GM12892 (cell line): ENCODE data around the gene NFASC.

ENCODE experiments used
- POLR2A ChIP-seq: IDR thresholded peaks from 2 replicates; pipeline ENCODE4 v1.6.1; 2011; ENCODE audit warnings: low read depth, low read length, control low read depth
- POLR2AphosphoS5 ChIP-seq: IDR thresholded peaks from 2 replicates; pipeline ENCODE4 v1.6.1; 2011; ENCODE audit warnings: low read depth, low read length, control low read depth
- TAF1 ChIP-seq: IDR thresholded peaks from 2 replicates; pipeline ENCODE4 v1.6.1; 2011; ENCODE audit warnings: low read depth, mild to moderate bottlenecking, control low read depth, low read length, borderline replicate concordance

- TF ChIP-seq POLR2AphosphoS5 (no peak), POLR2A (no peak), TAF1 (no peak)
Measured at GRCh38 chr1:204826970-204827369, 43.7 kb upstream of the NFASC start.
